OCI-LY7 (cell line): ENCODE data around the gene TTC9C. TPM values are rescaled to one million over a fixed set of nuclear protein-coding genes. Genes with fewer than 3 reads are reported as not detected.
"Not testable (repeated sequence)": the region's sequence is repeated elsewhere in the genome, so short reads cannot be mapped to it uniquely, and the experiment has no call there.

ENCODE experiments used
- BruUV-seq: library from RNA; stranded (reverse); fragments of 400-500 nt; replicated peaks from 2 replicates; lab custom pipeline; 2021; lab: Mats Ljungman, UMichigan
- CTCF ChIA-PET: fragments of 300-600 bp; sonication (Branson Sonifier 250); formaldehyde crosslinking; loops from one replicate; lab custom pipeline; 2022; ENCODE audit warnings: antibody characterized with exemption; ENCODE audit not compliant: unreplicated experiment; lab: Charles Lee
- POLR2A ChIA-PET: fragments of 300-600 bp; sonication (Branson Sonifier 250); formaldehyde crosslinking; loops from one replicate; lab custom pipeline; 2022; ENCODE audit warnings: antibody characterized with exemption; lab: Charles Lee
- DNase-seq: peaks from one replicate; pipeline ENCODE4 v3.0.0-alpha.2; 2015; ENCODE audit warnings: low spot score
- H2AFZ ChIP-seq: fragments of 200-600 bp; sonication (generic), shearing (Covaris generic); 2 replicates; pipeline ENCODE4 v1.6.1; 2014; ENCODE audit warnings: mild to moderate bottlenecking, antibody characterized with exemption, low read length, moderate library complexity
- H3K27ac ChIP-seq: fragments of 200-600 bp; sonication (generic); 2 replicates; pipeline ENCODE4 v1.5.1; 2014; ENCODE audit warnings: mixed run types, low read depth, mild to moderate bottlenecking, moderate library complexity, low read length, inconsistent platforms; ENCODE audit not compliant: poor library complexity, severe bottlenecking
- H3K36me3 ChIP-seq: fragments of 200-600 bp; sonication (generic); 2 replicates; pipeline ENCODE4 v1.6.1; 2014; ENCODE audit warnings: mild to moderate bottlenecking, antibody characterized with exemption, low read length, moderate library complexity, mixed read lengths; ENCODE audit not compliant: insufficient read depth
- H3K4me1 ChIP-seq: fragments of 200-600 bp; sonication (generic); 2 replicates; pipeline ENCODE4 v1.5.1; 2014; ENCODE audit warnings: mild to moderate bottlenecking, low read length; ENCODE audit not compliant: insufficient read depth, poor library complexity, severe bottlenecking
- H3K4me2 ChIP-seq: fragments of 200-600 bp; sonication (generic); 2 replicates; pipeline ENCODE4 v1.6.1; 2014; ENCODE audit warnings: mild to moderate bottlenecking, low read length
- H3K4me3 ChIP-seq: fragments of 200-600 bp; sonication (generic); 2 replicates; pipeline ENCODE4 v1.5.1; 2014; ENCODE audit warnings: mild to moderate bottlenecking, low read depth, low read length; ENCODE audit not compliant: poor library complexity, severe bottlenecking
- H3K79me2 ChIP-seq: fragments of 200-600 bp; sonication (generic); 2 replicates; pipeline ENCODE4 v1.6.1; 2016; ENCODE audit warnings: low read depth, mild to moderate bottlenecking, low read length, moderate library complexity, mixed read lengths; ENCODE audit not compliant: insufficient read depth
- H3K9me2 ChIP-seq: fragments of 200-600 bp; sonication (generic); 2 replicates; pipeline ENCODE4 v1.6.1; 2016; ENCODE audit warnings: mild to moderate bottlenecking, low read length, mixed read lengths; ENCODE audit not compliant: insufficient read depth
- H3K9me3 ChIP-seq: fragments of 200-600 bp; sonication (generic); 2 replicates; pipeline ENCODE4 v1.6.1; 2014; ENCODE audit warnings: mild to moderate bottlenecking, mixed run types, low read length, mixed read lengths
- H4K20me1 ChIP-seq: fragments of 200-600 bp; sonication (generic); 2 replicates; pipeline ENCODE4 v1.6.1; 2014; ENCODE audit warnings: mild to moderate bottlenecking, antibody characterized with exemption, low read length, moderate library complexity, mixed read lengths; ENCODE audit not compliant: insufficient read depth
- EZH2phosphoT487 ChIP-seq: fragments of 200-600 bp; sonication (generic); IDR thresholded peaks from 2 replicates; pipeline ENCODE4 v1.6.1; 2018; ENCODE audit warnings: low read depth, borderline replicate concordance, mild to moderate bottlenecking, mixed run types, antibody characterized with exemption, low read length, moderate library complexity, mixed read lengths
- intact Hi-C: fragments of 100-400 bp; cut with micrococcal nuclease; formaldehyde crosslinking; loops from one replicate; pipeline ENCODE4 v1.10.0; 2022; ENCODE audit not compliant: unreplicated experiment
- total RNA-seq, 2 experiments: library from RNA; depleted of rRNA in 1 of 2; stranded (reverse); fragments of >200 nt in 1 of 2; shearing (Covaris generic) in 1 of 2; gene quantifications; 2 replicates each; pipeline ENCODE4 v1.2.3, GENCODE V29; 2014 to 2022
- TF ChIP-seq, protein P1 (sequence below): fragments of 200-600 bp; sonication (generic); conservative IDR thresholded peaks from 2 replicates; pipeline ENCODE4 v1.5.1; 2014; ENCODE audit warnings: mild to moderate bottlenecking, antibody characterized with exemption, low read length, moderate library complexity, mixed read lengths

The TTC9C gene
- total RNA-seq, 2 experiments from 2014 or later = 51.7 to 70.2 TPM

DNA sequence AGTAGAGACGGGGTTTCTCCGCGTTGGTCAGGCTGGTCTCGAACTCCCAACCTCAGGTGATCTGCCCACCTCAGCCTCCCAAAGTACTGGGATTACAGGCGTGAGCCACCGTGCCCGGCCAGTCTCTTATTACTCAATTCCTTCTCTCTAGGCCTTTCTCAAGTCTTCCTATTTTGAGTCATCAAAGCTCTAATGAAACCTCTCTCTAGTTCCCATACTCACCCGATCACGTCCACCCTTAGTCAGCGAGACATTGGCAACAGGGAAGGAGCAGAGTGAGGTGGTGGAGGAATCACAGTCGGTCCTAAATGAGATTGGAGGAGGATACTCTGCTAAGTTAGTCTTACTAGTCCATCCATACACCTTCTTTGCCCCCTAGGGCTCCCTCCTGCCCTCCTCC is 26.0 kb upstream of the TTC9C start:
- no TSS peak for BruUV-seq
- POLR2A ChIA-PET = no interaction called here
- no peak overlapping the region for H3K4me3 ChIP-seq
- CTCF ChIA-PET = no interaction called here
- no peak for DNase-seq
- intact Hi-C loops = no loop called here
- H3K9me3 ChIP-seq = no peaks in the 10 kb centered on the region
- TF ChIP-seq, protein P1, sequence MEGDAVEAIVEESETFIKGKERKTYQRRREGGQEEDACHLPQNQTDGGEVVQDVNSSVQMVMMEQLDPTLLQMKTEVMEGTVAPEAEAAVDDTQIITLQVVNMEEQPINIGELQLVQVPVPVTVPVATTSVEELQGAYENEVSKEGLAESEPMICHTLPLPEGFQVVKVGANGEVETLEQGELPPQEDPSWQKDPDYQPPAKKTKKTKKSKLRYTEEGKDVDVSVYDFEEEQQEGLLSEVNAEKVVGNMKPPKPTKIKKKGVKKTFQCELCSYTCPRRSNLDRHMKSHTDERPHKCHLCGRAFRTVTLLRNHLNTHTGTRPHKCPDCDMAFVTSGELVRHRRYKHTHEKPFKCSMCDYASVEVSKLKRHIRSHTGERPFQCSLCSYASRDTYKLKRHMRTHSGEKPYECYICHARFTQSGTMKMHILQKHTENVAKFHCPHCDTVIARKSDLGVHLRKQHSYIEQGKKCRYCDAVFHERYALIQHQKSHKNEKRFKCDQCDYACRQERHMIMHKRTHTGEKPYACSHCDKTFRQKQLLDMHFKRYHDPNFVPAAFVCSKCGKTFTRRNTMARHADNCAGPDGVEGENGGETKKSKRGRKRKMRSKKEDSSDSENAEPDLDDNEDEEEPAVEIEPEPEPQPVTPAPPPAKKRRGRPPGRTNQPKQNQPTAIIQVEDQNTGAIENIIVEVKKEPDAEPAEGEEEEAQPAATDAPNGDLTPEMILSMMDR = no peak
- no peak for TF ChIP-seq EZH2phosphoT487
- H2AFZ ChIP-seq = no peak overlapping the region
- H3K36me3 ChIP-seq = peaks cover 79% of the 10 kb centered on the region
- no peaks in the 10 kb centered on the region for H4K20me1 ChIP-seq
- H3K4me1 ChIP-seq = peaks cover 16% of the 10 kb centered on the region
- no peaks in the 10 kb centered on the region for H3K79me2 ChIP-seq
- H3K4me2 ChIP-seq = no peak overlapping the region
- H3K27ac ChIP-seq = no peak overlapping the region
- H3K9me2 ChIP-seq = no peaks in the 10 kb centered on the region

DNA sequence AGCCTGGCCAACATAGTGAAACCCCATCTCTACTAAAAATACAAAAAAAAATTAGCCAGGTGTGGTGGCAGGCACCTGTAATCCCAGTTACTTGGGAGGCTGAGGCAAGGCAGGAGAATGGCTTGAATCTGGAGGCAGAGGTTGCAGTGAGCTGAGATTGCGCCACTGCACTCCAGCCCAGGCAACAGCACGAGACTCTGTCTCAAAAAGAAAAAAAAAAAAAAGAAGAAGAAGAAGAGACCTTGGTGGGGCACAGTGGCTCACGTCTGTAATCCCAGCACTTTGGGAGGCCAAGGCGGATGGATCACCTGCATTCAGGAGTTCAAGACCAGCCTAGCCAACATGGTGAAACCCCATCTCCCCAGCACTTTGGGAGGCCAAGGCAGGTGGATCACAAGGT is 24.4 kb upstream of the TTC9C start:
- CTCF ChIA-PET, H2AFZ ChIP-seq, DNase-seq, BruUV-seq, H4K20me1 ChIP-seq, H3K9me2 ChIP-seq, H3K9me3 ChIP-seq, H3K4me2 ChIP-seq, H3K4me3 ChIP-seq, H3K27ac ChIP-seq, H3K79me2 ChIP-seq, intact Hi-C loops: not testable (repeated sequence)
- POLR2A ChIA-PET = interaction anchor here (0.6 kb wide), 1 partner anchor 56 kb away, joined by 10 read pairs; no protein-coding TSS in a partner anchor
- Histone ChIP-seq H3K36me3 (peaks cover 90% of the 10 kb centered on the region), H3K4me1 (peaks cover 33% of the 10 kb centered on the region)

DNA sequence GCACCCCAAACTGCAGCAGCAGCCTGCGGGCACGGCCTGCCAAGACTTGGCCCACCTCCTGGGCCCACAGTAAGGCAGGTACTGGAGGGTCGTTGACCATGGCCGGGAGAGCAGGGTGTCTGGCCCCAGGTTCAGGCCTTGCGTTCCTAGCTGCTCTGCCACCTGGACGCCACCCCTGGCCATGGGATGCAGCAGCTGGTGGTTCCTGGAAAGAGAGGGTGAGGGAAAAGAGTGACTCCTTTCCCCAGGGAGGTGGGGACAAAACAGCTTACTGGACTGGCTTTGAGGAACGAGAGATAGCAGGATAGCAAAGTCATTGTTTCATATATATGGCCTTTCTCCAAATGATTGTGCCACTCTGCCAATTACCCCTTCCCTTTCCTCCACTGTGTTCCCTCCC is 22.9 kb upstream of the TTC9C start:
- no peaks in the 10 kb centered on the region for H3K9me2 ChIP-seq
- peak overlapping the region; percentile 19 for H3K27ac ChIP-seq
- no TSS peak for BruUV-seq
- POLR2A ChIA-PET = interaction anchor here (0.7 to 1.6 kb wide), 4 partner anchors 9 to 120 kb away, joined by 3 to 5 read pairs (median 4); no protein-coding TSS in a partner anchor
- no peak for TF ChIP-seq EZH2phosphoT487
- TF ChIP-seq, protein P1 = no peak
- intact Hi-C loops = no loop called here
- H3K36me3 ChIP-seq = peaks cover 93% of the 10 kb centered on the region
- no peaks in the 10 kb centered on the region for H3K79me2 ChIP-seq
- H2AFZ ChIP-seq = no peak overlapping the region; the same call in 1 of the 2 replicates
- H3K9me3 ChIP-seq = no peaks in the 10 kb centered on the region
- DNase-seq = no peak
- H4K20me1 ChIP-seq = no peaks in the 10 kb centered on the region
- peak overlapping the region; percentile 94 for H3K4me2 ChIP-seq
- peak overlapping the region; percentile 73 for H3K4me3 ChIP-seq
- CTCF ChIA-PET = interaction anchor here (1.2 kb wide), 1 partner anchor 16 kb away, joined by 3 read pairs; the partner anchor contains the start of gene LRRN4CL
- H3K4me1 ChIP-seq = peaks cover 44% of the 10 kb centered on the region
